Measurements from ENCODE around the gene ZNRF1. TPM values are rescaled to one million over a fixed set of nuclear protein-coding genes. Genes with fewer than 3 reads are reported as not detected.
A peak's percentile ranks its signal among the peaks of the same experiment; 100 is the strongest.

ZNRF1 gene
- polyA plus RNA-seq, 1 donor = 53.4 TPM

DNA sequence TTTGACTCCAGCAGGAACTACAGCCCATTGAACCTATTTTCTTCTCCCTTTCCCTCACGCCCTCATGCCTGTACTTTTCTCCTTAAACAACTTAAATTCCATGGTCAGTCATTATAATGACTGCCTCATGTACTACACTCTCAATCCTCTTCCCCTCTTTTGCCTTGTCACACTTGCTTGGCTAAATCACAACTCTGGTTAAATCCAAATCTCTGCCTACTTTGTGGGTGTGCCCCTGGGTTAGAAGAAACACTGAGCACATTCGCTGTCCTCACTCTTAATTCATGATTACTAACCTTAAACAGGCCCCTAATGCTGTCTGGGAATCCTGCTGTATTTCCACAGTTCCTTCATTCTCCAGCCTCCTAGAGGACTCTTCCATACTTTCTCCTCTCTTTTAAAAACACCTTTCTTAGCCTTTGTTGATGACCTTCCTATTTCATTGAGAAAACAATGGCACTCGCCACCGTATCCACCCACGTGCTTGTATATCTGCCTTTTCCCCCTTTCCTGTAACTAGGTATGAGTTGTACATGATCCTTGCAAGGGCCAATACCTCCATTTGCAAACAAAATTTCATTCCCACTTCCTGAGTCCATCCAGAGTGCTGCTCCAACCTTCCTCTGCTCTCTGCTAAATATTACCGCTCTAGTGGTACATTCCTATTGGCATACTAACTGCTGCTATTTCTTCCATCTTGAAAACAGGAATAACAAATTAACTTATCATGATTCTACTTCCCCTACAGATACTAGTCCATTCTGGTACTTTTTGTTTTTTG lies 28.9 kb downstream of the ZNRF1 start:
- no peak for DNase-seq

- DNase-seq = no peak
Measured at GRCh38 chr16:75028544-75029135, 29.8 kb downstream of the ZNRF1 start.

DNA sequence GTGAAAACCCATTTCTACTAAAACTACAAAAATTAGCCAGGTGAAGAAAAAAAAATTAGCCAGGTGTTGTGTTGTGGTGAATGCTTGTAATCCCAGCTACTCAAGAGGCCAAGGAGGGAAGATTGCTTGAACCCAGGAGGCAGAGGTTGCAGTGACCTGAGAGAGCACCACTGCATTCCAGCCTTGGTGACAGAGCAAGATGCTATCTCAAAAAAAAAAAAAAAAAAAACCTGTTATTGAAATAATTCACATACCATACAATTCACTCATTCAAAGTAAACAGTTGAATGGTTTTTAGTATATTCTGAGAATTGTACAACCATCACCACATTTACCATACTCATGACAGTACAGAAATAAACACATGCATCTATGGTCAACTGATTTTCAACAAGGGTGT lies 31.0 kb downstream of the ZNRF1 start:
- no peak for DNase-seq

- DNase-seq = no peak
Measured at GRCh38 chr16:75032655-75033054, 33.8 kb downstream of the ZNRF1 start.

DNA sequence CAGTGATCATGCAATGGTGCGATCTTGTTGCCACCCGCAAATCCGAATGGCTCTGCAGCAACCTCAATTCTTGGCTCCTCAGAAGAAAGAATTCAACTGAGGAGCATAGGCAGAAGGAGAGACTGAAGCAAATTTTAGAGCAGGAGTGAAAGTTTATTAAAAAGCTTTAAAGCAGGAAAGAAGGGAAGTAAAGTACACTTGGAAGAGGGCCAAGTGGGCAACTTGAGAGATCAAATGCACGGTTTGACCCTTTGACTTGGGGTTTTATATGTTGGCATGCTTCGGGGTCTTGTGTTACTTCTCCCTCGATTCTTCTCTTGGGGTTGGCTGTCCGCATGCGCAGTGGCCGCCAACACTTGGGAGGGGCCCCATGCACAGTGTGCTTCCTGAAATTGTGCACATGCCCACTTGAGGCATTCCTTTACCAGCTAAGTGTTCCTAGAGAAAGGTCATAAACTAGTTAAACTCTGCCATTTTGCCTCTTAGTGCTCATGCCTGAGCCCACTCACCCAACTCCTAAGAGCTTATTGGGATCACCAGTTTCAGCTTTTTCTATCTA lies 36.7 kb downstream of the ZNRF1 start:
- no peak for DNase-seq

DNA sequence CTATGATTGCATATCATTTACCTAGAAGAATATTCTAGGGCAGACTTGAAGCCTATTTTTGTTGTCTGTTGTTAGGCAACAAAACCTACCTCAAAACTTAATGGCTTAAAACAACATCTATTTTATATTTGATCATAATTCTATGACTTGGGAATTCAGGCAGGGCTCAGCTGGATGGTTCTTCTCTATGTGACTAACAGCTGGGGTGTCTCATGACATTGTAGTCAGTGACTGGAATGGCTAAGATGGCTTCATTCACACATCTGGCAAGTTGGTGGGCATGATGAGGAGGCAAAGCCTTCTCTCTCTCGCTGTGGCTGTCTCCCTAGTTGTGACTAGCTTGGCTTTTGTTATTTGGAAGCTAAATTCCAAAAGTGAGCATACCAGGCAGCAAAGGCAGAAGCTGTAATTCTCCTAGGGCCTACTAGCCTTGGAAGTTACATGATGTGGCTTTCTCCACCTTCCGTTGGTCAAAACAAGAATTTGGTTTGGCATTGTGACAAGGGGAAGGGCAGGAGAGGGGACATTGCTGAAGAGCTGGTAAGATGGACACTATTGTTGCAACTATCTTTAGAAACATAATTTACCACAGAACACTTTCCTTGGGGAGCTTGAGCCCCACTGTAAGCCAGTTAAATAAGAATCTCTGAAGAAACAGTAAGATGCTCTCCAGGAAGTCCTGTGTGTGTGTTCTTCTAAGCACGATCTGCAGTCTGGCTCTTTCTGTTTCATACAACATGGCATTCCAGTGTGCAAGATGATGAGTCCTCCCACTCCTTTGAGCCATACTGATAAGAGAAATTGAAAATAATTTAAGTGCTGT lies 39.4 kb downstream of the ZNRF1 start:
- no peak for DNase-seq

GRCh38 chr16:75039941-75040340 lies 41.1 kb downstream of the ZNRF1 start:
- no peak for DNase-seq

DNA sequence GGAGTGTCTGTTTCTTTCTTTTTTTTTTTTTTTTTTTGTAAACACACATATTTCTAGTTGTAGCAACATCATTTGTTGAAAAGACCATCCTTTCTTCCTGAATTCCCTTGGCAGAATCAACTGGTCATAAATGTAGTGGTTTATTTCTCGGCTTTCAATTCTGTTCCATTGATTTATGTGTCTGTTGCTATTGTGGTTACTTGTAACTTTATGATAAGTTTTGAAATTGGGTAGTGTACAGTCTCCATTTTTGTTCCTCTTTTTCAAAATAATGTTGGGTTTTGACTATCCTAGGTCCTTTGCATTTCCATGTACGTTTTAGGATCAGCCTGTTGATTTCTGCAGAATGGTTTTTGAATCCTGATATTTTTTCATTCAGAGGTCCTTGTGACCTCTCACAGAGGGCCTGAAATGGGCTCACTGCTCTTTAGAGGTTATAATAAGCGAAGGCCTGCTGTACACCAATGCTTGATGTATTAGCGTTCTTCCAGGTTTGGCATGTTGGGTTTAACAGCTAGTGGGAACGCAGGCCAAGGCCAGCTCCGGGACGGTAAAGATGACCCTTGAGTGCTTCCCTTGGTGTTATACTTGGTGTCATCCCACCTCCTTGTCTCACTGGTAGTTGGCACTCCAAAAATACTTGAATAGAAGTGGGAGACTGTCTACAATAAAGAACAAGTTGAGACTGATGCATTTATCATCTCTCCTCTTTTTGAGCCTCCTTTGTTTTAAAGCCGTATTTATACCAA lies 43.8 kb downstream of the ZNRF1 start:
- no peak for DNase-seq

- no peak for DNase-seq
Measured at GRCh38 chr16:75043175-75043895, 44.5 kb downstream of the ZNRF1 start.

DNA sequence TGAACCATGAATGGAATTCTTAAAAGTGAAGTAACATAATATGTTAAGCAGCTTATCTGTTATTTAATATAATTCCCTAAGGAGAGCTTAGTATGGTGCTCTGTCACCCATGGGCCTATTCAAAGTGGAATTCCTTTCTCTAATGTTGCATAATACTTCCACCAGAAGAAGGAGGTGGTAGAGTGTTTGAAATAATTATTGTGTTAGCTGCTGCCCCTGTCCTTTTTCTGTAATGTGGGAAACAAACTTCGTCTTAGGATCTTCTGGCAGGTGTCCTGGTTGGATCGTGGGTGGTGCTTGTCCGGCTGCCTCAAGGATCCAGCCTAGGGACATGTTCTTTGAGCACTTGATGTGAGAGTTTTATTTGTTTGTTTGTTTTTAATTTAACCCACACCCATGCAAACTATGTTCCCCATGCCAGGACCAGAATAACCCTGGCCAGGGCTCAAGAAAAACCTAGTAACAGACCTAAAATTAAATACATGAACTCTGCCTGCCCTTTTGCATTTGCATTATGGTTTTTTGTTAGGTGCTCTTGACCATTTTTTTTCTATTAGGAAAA lies 46.1 kb downstream of the ZNRF1 start:
- peak; percentile 38 for DNase-seq

DNA sequence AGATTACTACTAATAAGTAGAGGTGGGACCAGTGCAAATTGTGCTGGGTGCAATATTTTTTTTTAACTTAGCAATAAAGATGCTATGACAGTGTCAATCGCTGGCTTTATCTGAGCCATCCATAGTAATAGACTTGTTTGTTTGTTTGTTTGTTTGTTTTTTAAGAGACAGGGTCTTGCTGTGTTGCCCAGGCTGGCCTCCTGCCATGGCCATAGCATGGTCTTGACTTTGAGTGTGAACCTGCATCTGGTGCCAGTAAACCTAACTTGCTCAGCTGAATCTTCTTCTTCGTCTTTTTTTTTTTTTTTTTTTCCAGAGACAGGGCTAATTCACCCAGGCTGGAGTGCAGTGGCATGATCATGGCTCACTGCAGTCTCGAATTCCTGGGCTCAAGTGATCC lies 46.6 kb downstream of the ZNRF1 start:
- DNase-seq = no peak

GRCh38 chr16:75048054-75048453 lies 49.2 kb downstream of the ZNRF1 start:
- no peak for DNase-seq

DNA sequence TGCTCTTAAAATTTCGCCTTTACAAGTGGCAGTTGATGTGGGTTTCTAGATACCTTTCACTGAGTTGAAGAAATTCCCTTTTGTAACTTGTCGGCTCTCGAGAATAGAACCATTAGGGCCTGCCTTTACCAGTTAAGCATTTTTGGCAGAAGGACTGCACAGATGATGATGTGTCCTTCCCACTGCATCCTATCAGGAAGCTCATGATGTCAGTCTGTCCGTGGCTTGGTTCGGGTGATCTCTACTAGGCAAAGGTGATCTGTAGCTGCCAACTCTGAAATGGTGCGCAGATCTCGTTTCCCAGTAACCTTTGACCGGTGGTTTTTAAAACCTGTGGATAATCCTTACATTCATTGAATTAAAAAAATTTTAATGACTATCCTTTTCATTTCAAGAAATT lies 49.7 kb downstream of the ZNRF1 start:
- no peak for DNase-seq

DNA sequence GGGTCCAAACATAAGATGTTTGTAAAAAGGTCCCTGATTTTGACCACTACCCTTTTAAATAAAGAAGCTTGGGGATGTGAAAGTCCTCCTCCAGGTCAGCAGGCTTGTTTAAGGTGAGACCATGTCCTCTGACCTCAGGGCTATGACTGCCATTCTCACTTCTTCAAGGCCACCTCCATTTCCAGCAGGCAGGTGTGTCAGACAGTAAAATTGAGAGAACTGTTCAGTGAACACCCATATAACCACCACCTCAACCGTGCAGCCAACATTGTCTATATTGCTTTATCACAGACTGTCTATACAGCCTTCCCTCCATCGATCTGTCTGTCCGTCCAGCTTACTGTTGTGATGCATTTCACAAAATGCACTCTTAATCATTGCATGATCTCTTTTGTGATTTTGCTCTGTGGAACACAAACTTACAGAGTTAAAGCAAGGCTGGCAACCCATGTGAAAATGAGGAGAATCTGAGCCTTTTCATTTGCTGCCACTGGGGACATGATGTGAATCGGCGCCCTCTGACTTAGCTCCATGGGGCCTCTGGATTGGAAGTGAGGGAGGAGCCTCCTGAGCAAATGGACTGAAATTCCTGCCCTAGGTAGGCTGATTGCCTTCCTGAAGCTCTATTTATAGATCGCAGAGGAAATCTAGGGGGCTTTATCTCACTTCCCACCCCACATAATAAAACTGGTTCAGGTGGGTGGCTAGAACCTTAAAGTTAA lies 53.8 kb downstream of the ZNRF1 start:
- DNase-seq = no peak

DNA sequence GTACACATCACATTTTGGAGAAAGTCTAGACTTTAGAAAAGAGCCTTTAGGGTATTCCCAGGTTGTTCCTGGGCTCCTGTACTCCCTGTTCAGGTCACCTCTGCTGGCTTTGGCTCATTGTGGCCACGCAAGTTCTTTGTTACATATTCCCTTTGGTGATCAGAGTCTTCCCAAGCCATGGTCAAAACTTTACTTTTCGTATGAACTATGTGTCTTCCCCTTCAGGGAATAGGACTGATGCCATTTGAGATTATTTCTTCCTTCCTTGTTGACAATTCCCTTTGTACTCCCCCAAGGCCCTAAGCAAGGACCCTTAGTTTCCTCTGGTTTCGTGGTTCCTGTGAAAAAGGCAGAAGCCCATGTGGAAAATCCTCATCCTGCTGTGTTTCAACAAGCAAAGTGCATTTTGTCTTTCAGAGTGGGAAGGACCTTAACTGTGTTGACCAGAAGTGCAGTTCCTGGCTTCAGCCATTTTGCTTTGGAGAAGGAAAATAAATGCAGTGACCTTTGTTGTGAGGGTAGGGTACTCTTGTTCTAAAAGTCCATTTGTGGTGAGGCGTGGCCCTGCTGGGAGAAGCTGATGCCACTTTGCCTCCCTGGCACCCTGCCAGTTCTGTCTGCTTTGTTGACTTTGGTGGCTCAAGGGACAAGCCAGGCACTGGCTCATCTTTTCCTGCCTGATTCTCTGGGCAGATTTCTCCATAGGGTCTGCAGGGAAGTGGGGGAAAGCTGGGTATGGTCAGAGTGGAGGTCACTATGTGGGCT lies 55.1 kb downstream of the ZNRF1 start:
- DNase-seq = no peak

- no peak for DNase-seq
Measured at GRCh38 chr16:75054556-75054947, 55.7 kb downstream of the ZNRF1 start.

DNA sequence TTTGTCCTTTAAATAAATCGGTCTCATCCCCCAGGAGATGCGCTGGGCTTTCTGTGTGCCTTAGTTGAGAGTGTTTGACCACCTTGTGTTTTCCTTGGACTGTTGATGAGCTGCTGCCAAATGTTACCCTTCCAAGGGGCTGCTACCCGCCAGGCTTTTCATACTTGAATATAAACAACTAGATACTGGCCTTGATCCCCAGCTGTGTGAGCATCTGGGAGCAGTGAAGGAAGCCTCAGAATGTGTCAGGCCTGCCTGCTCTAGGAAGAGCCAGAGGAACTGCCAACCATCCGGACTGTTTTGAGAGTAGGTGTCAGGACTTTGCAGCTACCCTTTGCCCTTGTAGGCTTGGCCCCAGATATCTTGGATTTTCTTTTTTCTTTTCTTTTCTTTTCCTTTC lies 60.0 kb downstream of the ZNRF1 start:
- DNase-seq = no peak

DNA sequence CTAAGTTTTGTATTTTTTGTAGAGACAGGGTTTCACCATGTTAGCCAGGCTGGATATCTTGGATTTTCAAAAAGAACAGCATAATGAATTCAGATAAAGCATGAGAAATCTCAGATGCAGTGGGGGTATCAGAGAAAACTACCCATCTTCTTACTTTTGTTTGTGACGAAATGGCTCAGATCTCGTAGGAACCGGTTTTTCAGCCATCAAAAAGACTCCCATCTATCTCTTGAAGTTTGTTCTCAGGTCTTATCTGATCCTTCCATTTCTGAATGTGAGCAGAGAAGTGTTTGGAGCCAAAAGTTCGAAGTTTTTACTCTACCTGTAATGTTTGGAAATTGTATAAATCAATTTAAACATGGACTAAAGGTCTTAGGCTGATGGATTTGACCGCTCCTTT lies 60.6 kb downstream of the ZNRF1 start:
- no peak for DNase-seq

- DNase-seq = no peak
Measured at GRCh38 chr16:75060723-75061122, 61.9 kb downstream of the ZNRF1 start.

DNA sequence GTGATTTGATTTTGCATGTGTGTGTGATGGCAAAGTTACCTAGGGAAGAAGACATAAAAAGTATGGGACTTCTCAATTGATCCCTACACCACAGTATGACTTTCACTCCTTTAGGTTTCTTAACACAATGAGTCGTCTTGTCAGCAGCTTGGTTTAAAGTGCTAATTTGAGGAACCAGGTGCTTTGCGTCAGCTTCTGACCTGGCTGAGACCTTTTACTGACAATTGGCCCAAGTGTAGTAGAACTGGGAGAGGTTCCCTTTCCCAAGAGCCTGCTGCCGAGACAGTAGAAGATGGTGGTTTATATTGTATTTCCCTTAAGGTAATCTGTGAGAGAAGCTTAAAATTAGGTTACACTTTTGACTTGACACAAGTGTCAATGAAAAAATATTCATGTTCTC lies 62.8 kb downstream of the ZNRF1 start:
- no peak for DNase-seq
